Measurements from ENCODE around the gene SOX15.

DNA sequence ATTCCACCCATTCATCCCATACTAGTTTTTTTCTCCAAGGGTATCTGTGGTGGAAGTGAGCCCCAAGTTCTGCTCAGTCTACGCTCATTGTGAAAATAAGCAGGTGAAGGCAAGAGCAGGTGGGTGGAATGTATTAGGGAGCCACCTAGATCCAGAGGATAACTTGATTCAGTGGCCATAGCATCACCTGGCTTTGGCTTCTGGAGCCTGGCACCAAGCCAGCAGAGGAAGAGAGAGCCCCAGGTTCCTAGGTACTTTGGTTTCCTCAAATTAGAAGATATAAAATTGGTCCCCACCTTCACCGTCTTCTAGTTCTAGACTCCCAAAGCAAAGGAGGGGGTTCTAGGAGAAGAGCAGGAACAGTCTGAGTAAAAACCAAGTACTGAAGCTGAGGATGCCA lies 20.7 kb upstream of the SOX15 start:
- TF ChIP-seq ZNF565 (CRISPR knock-in tag; conservative IDR thresholded peaks at IDR 0.05; ENCODE audit: low read depth), result no peak
- TF ChIP-seq BACH2 (CRISPR knock-in tag; IDR thresholded peaks at IDR 0.05; ENCODE audit: borderline replicate concordance), result no peak
- TF ChIP-seq ZC3H10 (CRISPR knock-in tag; IDR thresholded peaks at IDR 0.05), result no peak
